SIG-M5 (cell line): ENCODE results near the gene SP140L.
A peak's percentile ranks its signal among the peaks of the same experiment; 100 is the strongest.
"Not testable (repeated sequence)": the region's sequence is repeated elsewhere in the genome, so short reads cannot be mapped to it uniquely, and the experiment has no call there.

Experiments used
- DNase-seq: peaks from one replicate; lab custom pipeline; 2025; lab: John Stamatoyannopoulos, UW

SP140L gene

DNA sequence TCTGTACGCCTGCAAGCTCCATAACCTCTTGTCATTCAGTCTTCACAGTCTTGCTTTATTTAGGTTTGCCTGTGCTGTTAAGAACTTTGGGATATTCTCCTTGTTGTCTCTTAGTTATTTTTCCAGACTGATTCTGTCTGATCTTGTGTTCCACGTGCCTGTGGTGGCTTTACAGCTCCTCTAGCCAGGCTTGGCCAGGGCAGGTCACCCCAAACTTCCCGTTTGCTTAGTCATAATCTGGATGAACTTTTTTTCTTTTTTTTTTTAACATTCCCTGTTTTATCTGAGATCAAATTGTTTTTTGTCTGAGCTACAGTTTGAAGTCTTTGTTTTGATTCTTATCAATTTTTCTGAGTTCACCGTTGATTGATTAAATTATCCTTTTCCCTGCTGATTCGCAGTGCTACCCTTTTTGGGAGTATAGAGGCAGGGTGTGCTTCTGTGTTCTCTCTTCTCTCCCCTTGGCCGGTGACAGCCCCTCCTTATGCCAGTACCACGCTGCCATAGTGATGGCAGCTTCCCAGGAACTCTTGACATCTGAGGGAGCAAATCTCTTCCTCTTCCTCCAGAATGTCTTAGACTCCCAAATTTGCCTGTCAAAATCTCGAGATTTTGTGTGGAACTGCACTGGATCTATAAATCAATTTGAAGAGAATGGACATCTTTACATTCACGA lies 91.5 kb downstream of the SP140L start:
- DNase-seq = no peak

DNA sequence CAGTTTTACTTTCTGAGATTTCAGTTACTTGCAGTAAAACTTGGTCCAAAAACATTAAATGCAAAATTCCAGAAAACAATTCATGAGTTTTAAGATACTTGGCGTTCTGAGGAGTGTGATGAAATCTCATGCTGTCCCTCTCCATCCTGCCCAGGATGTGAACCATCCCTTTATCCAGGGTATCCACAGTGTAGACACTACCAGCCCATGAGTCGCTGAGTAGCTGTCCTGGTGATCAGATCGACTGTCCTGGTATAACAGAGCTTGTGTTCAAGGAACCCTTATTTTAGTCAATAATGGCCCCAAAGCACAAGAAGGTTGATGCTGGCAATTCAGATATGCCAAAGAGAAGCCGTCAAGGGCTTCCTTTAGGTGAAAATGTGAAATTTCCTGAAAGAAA lies 92.2 kb downstream of the SP140L start:
- no peak for DNase-seq

DNA sequence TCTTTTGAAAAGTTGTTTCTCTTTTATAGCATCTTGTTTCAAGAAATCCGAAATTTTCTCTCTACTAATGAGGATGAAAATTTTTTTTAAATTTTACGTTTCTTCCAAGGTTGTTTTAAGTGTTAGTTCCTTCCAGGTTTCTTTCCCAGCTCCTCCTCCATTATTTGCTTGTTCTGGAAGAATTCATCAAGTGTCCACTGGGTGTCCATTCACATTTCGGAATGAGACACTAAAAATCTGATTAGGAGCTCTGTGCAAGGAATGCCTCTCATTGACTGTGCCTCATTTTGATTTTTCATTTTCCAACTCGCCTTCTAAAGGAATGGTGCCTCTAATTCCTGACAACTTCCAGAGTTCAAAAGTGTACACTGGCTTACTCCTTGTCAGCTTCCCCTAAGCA lies 95.2 kb downstream of the SP140L start:
- DNase-seq = no peak

DNA sequence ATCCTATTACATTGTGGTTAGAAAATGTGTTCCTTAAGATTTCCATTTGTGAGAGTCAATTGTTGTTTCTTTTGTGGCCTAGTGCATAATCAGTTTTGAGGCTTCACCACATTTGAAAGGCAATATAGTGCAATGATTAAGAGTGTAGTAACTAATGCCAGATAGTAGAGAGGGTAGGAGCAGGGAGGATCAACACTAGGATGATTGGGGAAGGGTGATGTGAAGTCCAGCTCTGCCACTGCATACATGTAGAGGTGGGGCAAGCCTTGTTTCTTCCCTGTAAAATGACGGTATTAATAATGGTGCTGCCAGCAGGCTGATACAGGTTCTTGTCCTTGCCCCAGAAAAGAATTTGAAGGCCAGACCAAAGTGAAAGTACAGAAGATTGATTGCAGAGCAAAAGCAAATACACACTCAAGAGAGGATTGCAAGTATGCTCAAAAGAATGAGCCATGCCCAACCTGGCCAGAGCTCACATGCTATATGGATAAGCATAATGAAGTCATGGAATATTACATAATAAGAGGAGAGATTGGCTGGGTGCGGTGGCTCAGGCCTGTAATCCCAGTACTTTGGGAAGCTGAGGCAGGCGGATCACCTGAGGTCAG lies 97.0 kb downstream of the SP140L start:
- no peak for DNase-seq

DNA sequence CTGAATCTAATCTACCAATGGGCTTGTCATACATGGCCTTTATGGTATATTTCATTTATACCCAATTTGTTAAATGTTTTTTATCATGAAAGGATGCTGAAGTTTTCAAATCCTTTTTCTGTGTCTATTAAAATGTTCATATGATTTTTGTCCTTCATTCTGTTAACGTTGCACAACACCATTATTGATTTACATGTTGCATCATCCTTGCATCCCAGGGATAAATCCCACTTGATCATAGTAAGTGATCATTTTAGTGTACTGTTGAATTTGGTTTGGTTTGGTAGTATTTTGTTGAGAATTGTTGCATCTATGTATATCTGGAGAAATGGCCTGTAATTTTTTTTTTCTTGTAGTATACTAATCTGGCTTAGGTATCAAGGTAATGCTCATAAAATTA lies 98.4 kb downstream of the SP140L start:
- DNase-seq = no peak

DNA sequence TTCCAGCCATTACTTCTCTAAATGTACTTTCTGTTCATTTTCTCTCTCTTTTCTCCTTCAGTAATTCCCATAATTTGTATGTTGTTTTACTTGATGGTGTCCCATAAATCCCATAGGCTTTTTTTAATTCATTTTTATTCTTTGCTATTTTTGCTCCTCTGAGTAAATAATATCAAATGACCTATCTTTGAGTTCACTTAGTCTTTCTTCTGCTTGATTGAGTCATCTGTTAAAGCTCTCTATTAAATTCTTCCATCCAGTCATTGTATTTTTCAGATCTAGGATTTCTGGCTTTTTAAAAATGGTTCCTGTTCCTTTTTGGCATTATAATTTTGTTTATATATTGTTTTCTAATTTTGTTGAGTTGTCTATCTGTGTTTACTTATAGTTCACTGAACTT lies 102.5 kb downstream of the SP140L start:
- no peak for DNase-seq

DNA sequence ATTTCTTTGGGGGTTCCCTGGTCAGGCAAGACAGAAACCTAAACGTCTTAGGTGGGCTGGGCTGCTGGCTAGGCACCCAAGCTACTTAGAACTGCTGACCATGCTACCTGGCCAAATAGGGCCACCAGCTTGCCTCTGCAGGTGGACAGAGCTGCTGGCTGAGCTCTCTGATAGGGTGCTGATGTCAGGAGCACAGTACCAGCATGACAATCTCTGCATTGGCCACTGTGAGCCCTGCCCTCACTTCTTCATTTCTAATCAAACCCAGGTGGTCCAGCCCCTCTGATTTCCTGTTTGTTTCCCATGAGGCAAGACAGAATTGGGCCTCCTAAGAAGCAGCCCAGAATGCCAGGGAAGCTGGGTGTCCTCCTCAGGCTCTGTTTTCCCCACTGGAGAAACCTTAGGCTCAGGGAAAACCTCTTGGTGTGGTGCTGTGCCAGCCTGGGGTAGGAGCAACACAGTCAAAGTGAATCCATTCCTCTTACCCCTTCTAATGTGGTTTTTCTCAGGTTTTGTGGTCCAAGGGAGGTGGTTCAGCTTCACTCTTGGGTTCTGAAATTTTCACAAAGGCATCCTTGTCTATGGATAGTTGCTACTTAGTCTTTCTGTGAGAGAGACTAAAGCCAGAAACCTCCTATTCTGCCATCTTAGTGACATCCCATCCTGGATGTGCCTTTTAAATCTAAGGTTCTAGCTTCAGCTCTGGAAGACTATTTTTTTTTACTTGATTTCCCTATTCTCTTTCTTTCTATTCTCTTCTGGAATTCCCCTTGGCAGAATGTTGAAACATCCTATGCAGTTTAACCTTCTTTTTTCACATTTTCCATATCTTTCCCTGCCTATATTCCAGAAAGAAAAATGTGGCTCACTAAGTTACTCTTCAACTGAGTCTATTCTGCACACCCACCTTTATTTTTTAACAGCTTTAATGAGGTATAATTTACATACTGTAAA lies 104.2 kb downstream of the SP140L start:
- DNase-seq = no peak

DNA sequence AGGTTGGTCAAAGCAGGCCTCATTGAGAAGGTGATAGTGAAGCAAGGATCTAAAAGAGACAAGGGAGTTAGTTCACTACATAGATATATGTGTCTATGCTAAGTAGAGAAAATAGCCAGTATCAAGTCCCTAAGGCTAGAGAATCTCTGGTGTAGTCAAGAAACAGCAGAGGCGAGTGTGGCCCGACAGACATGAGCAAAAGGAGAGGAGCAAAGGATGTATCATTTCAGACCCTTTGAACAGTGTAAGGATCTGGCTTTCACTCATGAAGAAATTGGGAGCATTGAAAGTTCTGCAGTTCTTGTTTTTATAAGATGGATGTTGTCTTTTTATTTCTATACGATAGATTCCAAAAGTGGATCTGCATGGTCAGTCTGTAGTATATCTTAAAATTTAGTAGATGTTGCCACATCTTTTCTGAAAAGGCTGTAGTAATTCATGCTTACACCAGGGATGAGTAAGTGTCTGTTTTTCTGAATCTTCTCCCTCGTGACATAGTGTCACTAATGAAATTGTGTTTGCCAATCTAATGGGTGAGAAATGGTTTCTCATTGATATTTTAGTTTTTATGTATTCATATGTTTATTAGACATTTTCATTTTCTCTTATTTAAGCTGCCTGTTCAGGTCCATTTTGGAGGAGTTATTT lies 107.8 kb downstream of the SP140L start:
- no peak for DNase-seq

DNA sequence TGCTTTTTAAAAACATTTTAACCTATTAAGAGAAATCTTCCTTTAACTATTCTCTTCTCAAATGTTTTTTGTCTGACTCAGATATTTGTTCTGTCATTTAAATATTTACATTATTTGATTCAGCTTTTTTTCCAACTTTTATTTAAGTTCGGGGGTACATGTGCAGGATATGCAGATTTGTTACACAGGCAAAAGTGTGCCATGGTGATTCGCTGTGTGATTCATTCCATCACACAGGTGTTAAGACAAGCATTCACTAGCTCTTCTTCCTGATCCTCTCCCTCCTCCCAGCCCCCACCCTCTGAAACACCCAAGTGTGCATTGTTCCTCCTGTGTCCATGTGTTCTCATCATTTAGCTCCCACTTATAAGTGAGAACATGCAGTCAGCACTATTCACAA lies 108.4 kb downstream of the SP140L start:
- no peak for DNase-seq

DNA sequence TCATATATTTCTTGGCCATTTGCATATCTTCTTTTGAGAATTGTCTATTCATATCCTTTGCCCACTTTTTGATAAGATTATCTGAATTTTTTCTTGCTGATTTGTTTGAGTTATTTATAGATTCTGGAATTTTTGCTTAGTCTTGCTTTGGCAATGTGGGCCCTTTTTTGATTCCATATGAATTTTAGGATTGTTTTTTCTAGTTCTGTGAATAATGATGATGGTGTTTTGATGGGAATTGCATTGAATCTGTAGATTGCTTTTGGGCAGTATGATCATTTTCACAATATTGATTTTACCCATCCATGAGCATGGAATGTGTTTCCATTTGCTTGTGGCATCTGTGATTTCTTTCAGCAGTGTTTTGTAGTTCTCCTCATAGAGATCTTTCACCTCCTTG lies 112.1 kb downstream of the SP140L start:
- not testable (repeated sequence) for DNase-seq

DNA sequence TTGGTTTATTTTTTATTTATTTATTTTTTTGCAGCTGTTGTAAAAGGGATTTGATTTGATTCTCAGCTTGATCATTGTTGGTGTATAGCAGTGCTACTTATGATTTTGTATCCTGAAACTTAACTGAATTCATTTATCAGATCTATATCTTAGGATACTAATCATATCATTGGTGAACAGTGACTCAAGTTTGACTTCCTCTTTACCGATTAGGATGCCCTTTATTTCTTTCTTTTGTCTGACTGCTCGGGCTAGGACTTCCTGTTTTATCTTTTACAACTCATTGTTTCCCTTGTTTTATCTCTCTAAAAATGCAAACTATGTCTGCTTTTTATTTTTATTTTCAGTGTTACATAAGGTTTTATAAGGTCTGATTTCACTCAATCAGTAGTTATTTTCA lies 112.6 kb downstream of the SP140L start:
- peak; percentile 43 for DNase-seq

DNA sequence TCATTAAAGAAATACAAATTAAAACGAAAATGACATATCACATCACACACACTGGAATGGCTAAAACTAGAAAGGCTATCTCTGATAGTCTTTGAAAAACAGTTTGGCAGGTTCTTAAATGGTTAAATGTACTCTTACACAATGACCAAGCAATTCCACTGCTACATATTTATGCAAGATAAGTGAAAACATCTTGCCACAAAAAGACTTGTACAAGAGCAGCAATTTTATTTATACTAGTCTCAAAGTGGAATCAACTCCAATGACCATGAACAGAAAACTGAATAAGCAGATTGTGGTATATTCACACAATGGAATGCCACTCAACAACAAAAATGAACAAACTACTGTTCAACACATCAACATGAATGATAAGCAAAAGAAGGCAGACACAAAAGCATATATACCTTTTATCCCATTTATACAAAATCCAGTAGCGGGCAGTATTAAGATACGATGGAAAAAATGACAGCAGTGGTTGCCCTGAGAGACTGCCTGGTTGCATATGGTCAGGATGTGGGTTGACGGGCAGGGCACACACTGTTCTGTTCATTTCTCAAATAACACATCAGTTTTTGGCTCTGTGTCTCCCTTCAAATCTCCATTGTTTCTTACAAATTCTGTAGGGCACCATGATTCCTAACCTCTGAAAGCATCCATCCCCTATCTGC lies 114.4 kb downstream of the SP140L start:
- DNase-seq = no peak

DNA sequence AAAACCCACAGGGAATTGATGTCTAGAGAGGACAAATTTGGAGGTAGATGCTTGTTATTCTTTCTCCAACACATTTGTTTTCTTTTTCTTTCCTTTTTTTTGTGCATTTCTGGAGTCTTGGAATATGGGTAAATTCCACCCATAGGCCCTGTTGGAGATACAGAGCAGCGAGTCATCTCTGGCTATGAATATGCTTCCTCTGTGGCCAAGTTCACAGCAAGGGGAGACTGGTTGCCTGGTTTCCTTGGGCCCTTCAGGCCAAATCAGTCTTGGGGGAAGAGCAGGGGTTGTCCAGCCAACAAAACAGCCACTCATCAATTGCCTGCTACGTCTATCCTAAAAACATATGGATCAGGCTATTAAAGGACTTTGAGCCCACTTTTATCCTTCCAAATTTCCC lies 116.5 kb downstream of the SP140L start:
- DNase-seq = no peak

DNA sequence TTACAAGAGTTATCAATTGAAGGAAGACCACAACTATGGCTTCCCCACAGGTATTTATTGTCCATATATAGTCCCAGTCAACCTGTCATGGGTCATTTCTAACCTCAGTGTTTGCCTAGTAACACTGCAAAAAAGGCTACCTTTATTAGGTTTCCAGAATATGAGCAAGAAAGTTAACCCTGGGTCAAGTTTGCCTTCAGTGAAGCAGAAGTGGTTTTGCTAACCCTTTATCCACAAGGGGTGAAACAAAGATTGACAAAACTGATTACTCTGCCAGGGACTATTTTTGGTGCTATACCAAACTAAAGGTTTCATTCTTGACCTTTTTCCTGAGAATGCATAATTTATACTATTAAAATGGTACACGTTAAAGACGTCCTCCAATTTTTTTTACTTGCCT lies 117.8 kb downstream of the SP140L start:
- DNase-seq = no peak

DNA sequence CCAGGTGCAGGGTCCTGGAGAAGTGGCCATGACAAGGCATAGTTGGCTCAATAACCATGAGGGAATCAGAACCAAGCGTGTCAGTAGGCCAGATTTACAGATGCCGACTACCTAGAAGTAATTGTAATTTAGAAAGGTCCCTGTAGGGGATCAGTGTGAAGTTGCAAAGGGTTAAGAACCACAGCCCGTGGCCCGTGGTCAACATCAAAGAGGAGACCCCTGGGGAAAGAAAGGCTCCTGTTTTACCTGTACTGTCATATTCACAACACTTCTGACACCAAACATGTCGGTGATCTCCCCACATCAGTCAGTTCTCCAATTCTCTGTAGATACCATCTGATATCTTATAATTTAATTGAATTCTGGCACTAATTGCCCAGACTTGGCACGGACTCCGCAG lies 120.0 kb downstream of the SP140L start:
- DNase-seq = no peak

DNA sequence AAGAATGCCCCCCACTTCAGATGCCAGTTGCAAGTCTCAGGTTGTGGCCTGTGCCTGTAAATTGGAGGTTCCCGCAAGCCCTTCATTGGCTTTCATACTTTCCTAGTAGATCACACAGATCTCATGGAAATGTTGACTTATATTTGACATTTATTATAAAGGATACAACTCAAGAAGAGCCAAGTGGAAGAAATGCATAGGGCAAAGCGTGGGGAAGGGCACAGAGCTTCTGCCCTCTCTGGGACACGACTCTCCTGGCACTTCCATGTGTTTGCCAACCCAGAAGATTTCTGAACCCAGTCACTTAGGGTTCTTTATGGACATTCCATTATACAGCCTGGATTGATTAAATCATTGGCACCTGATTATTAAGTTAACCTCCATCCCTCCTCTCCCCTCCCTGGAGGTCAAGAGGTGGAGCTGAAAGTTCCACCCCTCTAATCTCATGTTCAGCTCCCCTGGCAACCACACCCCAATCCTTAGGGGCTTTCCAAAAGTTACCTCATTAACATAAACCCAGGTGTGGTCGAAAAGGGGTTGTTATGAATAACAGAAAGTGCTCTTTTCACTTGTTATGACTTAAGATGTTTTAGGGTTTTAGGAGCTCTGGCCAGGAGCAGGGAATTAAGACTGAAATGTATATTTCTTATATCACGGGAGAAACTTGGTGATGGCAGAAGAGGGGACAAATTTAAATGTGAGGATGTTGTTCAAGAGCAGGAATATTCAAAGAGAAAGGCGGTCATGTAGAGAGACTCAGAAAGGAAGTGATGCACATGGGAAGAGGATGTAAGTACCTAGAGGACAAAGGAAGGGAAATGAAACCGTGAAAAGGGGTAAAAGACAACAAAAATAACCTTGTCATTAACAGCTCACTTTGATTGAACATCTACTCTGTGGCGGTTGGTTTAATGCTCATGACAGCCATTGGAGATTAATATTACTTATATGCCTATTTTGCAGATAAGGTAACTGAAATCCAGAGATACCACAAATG lies 120.8 kb downstream of the SP140L start:
- DNase-seq = no peak

DNA sequence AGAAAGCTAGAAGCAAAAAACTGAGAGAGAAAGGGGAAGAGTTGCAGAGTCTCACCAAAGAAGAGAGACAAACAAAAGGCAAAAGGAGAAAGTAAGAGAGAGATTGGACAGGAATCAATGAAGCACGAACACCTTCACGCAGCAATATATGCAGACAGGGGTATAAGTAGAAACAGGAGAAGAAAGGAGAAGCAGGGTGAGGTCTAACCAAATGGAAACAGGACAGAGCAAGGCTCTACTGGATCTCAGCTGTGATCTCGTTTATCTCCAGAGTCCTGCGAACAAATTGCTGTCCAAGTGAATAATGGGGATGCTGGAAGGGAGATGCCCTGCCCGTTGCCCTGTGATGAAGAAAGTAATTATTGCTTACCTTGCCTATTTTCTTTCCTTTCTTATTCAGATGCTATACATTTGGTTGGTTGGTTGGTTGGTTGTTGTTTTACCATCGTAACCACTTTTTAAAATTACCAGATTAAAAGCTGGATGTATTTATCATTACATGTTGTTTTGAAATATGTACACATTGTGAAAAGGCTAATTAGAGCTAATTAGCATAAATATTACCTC lies 123.0 kb downstream of the SP140L start:
- no peak for DNase-seq

DNA sequence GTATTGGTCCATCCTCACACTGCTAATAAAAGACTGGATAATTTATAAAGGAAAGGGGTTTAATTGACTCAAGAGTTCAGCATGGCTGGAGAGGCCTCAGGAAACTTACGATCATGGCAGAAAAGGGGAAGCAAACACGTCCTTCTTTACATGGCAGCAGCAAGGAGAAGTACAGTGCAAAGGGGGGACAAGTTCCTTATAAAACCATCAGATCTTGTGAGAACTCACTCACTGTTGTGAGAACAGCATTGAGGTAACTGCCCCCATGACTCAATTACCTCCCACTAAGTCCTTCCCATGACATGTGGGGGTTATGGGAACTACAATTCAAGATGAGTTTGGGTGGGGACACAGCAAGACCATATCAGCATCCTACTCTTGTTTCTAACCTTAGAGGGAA lies 126.0 kb downstream of the SP140L start:
- DNase-seq = no peak
